Activated naive CD4-positive, alpha-beta T cell treated with anti-CD3 and anti-CD28 coated beads, Interleukin-2, amount 50 U/mL, for 72 hours (primary cell): ENCODE measurements around the gene MCCC1. TPM values are rescaled to one million over a fixed set of nuclear protein-coding genes. Genes with fewer than 3 reads are reported as not detected.
A peak's percentile ranks its signal among the peaks of the same experiment; 100 is the strongest.
"Not testable (repeated sequence)": the region's sequence is repeated elsewhere in the genome, so short reads cannot be mapped to it uniquely, and the experiment has no call there.

ENCODE experiments used
- ATAC-seq, 2 donors: fragments of 150-1000 bp; cut with Tn5 transposase; 2 replicates each; pipeline ENCODE4 v1.10.0; 2021; ENCODE audit warnings: mild to moderate bottlenecking in 2 of 2, moderate library complexity in 2 of 2
- DNase-seq, 2 donors: peaks; one replicate each; pipeline ENCODE4 v3.0.0; 2021 to 2022; ENCODE audit warnings: low spot score in 2 of 2
- H3K27ac Mint-ChIP-seq, 2 donors: one replicate each; pipeline ENCODE4 v1.8.0; 2022; ENCODE audit warnings: mild to moderate bottlenecking in 2 of 2, mixed read lengths in 2 of 2
- H3K36me3 Mint-ChIP-seq, 2 donors: one replicate each; pipeline ENCODE4 v1.8.0; 2022; ENCODE audit warnings: mixed read lengths in 2 of 2
- H3K9me3 Mint-ChIP-seq, 2 donors: one replicate each; pipeline ENCODE4 v1.8.0; 2022; ENCODE audit warnings: mixed read lengths in 2 of 2
- total RNA-seq, 2 donors: library from RNA; stranded (reverse); gene quantifications; one replicate each; pipeline ENCODE4 v1.2.3, GENCODE V29; 2022

The MCCC1 gene
- total RNA-seq, 2 donors from 2014 or later = 27.2 to 30.9 TPM

- not testable (repeated sequence) for H3K36me3 Mint-ChIP-seq, H3K27ac Mint-ChIP-seq, ATAC-seq, H3K9me3 Mint-ChIP-seq, DNase-seq
Measured at GRCh38 chr3:183109847-183110246, 10.6 kb upstream of the MCCC1 start.

GRCh38 chr3:183108470-183108869, 9.2 kb upstream of the MCCC1 start:
- Mint-ChIP-seq H3K36me3 (no peaks in the 10 kb centered on the region), H3K9me3 (no peaks in the 10 kb centered on the region), H3K27ac (no peak overlapping the region)
- ATAC-seq (no peak), DNase-seq (no peak)

DNA sequence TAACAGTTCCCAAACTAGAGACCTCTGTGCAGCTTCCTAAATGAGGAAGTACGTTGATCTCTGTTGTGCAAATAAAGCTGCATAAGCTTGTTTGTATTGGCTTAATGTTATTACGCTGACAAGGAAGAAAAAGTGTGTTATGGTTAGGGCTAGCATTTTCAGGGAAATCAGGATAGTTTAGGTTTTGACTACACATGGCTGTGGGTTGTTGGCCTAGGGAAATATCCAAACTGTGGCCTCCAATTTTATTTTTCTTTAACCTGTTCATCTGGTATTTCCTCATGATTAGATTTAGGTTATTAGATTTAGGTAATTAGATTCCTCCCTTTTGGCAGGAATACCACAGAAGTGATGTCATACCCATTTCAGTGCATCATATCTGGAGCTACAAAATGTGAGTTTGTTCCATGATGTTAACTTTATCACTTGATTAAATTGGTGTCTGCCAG, 8.7 kb upstream of the MCCC1 start:
- H3K9me3 Mint-ChIP-seq = no peaks in the 10 kb centered on the region
- ATAC-seq = no peak
- H3K36me3 Mint-ChIP-seq = no peaks in the 10 kb centered on the region
- no peak for DNase-seq
- no peak overlapping the region for H3K27ac Mint-ChIP-seq

DNA sequence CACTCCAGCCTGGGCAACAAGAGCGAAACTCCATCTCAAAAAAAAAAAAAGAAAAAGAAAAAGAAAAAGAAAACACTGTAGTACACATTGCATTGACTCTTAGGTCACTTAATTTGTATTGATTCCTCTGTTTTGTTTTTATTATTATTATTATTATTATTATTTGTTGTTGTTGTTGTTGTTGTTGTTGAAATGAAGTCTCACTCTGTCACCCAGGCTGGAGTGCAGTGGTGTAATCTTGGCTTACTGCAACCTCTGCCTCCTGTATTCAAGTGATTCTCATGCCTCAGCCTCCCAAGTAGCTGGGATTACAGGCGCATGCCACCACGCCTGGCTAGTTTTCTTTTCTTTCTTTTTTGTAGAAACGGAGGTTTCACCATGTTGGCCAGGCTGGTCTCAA, 8.1 kb upstream of the MCCC1 start:
- H3K27ac Mint-ChIP-seq, DNase-seq, H3K36me3 Mint-ChIP-seq, ATAC-seq, H3K9me3 Mint-ChIP-seq: not testable (repeated sequence)

- H3K36me3 Mint-ChIP-seq = no peaks in the 10 kb centered on the region
- no peaks in the 10 kb centered on the region for H3K9me3 Mint-ChIP-seq
- DNase-seq = no peak
- no peak overlapping the region for H3K27ac Mint-ChIP-seq
- ATAC-seq = no peak
Measured at GRCh38 chr3:183106635-183107034, 7.3 kb upstream of the MCCC1 start.

GRCh38 chr3:183103950-183104349, 4.7 kb upstream of the MCCC1 start:
- not testable (repeated sequence) for DNase-seq, H3K27ac Mint-ChIP-seq, ATAC-seq, H3K9me3 Mint-ChIP-seq, H3K36me3 Mint-ChIP-seq

- H3K27ac Mint-ChIP-seq, ATAC-seq, H3K9me3 Mint-ChIP-seq, DNase-seq: not testable (repeated sequence)
- H3K36me3 Mint-ChIP-seq = peaks cover 6 to 13% of the 10 kb centered on the region in 2 donors
Measured at GRCh38 chr3:183101040-183101439, 1.7 kb upstream of the MCCC1 start.

- Mint-ChIP-seq H3K9me3 (no peaks in the 10 kb centered on the region), H3K27ac (peak overlapping the region in 1 of 2 donors; percentile 91), H3K36me3 (peaks cover 6 to 13% of the 10 kb centered on the region in 2 donors)
- no peak for DNase-seq
- ATAC-seq = no peak
Measured at GRCh38 chr3:183100376-183100775, 1.1 kb upstream of the MCCC1 start.

- Mint-ChIP-seq H3K27ac (peak overlapping the region; percentile 91 to 97), H3K36me3 (peaks cover 6 to 13% of the 10 kb centered on the region in 2 donors), H3K9me3 (no peaks in the 10 kb centered on the region)
- no peak for DNase-seq
- ATAC-seq = no peak
Measured at GRCh38 chr3:183099838-183100204, 525 bp upstream of the MCCC1 start.

DNA sequence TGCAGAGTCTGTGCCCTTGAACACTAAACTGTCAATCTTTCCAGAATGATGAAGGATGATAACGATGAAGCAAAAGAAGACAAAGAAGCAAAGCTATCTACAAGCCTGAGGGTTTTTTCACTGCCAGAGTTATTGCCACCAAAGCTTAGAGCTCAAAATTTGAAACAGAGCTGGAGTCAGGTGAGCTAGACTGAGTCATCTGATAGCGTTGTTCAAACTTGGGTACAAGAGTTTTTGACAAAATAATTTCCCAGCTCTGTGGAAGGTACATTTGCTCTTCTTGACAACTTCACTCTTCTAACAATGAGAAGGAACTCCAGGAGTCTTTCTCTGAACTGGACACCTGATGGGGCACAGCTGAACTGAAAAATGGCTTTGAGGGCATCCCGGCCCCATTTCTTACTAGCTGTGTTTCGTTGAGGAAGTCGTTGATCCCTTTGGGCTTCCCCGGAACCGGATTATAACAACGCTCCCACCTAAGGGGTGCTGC, 715 bp downstream of the MCCC1 start:
- H3K36me3 Mint-ChIP-seq = peaks cover 6 to 15% of the 10 kb centered on the region in 2 donors
- ATAC-seq (no peak), DNase-seq (no peak)
- peak overlapping the region; percentile 91 to 97 for H3K27ac Mint-ChIP-seq
- no peaks in the 10 kb centered on the region for H3K9me3 Mint-ChIP-seq

GRCh38 chr3:183094711-183095110, 4.6 kb downstream of the MCCC1 start:
- DNase-seq (no peak), ATAC-seq (no peak)
- H3K9me3 Mint-ChIP-seq = no peaks in the 10 kb centered on the region
- no peak overlapping the region for H3K27ac Mint-ChIP-seq
- H3K36me3 Mint-ChIP-seq = peaks cover 9 to 19% of the 10 kb centered on the region in 2 donors

GRCh38 chr3:183092256-183092655, 7.0 kb downstream of the MCCC1 start:
- Mint-ChIP-seq H3K9me3 (no peaks in the 10 kb centered on the region), H3K27ac (no peak overlapping the region), H3K36me3 (peaks cover 8 to 9% of the 10 kb centered on the region in 2 donors)
- ATAC-seq (no peak), DNase-seq (no peak)

- H3K36me3 Mint-ChIP-seq = peaks cover 18 to 25% of the 10 kb centered on the region in 2 donors
- ATAC-seq (no peak), DNase-seq (no peak)
- H3K27ac Mint-ChIP-seq = no peak overlapping the region
- no peaks in the 10 kb centered on the region for H3K9me3 Mint-ChIP-seq
Measured at GRCh38 chr3:183087184-183087583, 12.1 kb downstream of the MCCC1 start.

GRCh38 chr3:183085634-183086390, 13.5 kb downstream of the MCCC1 start:
- Mint-ChIP-seq H3K36me3 (peaks cover 28 to 36% of the 10 kb centered on the region in 2 donors), H3K27ac (peak overlapping the region in 1 of 2 donors; percentile 4), H3K9me3 (no peaks in the 10 kb centered on the region)
- DNase-seq (peak in 1 of 2 donors; percentile 26), ATAC-seq (no peak)

DNA sequence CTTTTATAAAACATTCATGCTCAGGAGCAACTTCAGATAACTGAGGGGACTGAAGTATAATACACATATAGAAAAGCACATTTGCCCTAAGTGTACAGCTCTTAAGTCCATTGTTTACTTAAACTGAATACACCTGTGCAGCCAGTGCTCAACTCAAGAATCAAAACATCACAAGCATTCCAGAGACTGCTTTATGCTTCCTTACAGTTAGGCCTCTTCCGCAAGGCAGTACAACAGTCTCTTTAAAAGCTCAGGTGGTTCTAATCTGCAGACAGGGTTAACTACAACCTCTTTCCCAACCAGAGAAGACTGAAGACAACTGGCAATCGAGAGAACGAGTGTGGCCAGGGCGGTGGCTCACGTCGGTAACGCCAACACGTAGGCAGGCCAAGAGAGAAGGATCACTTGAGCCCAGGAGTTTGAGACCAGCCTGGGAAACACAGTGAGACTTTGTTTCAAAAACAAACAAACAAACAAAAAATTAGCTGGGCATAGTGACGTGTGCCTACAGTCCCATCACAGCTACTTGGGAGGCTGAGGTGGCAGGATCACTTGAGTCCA, 16.9 kb downstream of the MCCC1 start:
- no peak overlapping the region for H3K27ac Mint-ChIP-seq

DNA sequence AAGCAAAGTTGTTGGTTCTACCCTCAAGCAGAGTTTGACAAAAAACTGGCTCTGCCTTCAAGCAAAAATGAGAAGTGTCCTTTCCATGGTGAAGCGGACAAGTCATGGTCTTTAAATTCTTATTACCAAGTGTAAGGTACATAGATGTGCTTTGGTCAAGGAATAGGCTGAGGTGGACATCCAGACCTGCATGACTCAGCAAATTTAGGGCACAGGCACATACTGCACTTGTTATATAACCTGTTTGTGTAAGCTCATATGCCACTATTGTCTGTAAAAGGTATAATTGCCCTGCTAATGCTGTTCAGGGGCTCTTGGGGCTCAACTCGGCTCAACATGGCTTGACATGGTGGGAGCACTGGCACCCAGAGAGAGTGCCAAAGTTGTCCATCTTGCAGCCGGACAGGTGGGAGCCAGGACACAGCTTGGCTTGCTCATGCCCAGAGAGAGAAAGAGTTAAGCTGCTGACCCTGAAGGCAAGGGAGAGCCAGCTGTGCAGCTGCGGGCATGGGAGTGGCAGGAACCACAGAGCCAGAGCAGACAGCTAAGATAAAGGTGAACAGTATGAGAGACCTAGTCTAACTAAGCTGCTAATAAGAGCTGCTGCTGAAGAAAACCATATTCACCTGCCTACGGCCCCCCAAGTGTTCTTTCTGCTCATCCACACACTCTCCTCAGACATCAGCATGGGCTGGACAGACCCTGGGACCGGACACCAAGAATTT, 17.7 kb downstream of the MCCC1 start:
- H3K36me3 Mint-ChIP-seq = peaks cover 36 to 60% of the 10 kb centered on the region in 2 donors
- peak overlapping the region in 1 of 2 donors; percentile 55 for H3K27ac Mint-ChIP-seq
- H3K9me3 Mint-ChIP-seq = peaks cover 0 to 18% of the 10 kb centered on the region in 2 donors

More for the DNA sequence above, 16.9 kb downstream of the MCCC1 start:
- ATAC-seq = no peak
- DNase-seq = no peak
- Mint-ChIP-seq H3K9me3 (peaks cover 0 to 14% of the 10 kb centered on the region in 2 donors), H3K36me3 (peaks cover 36 to 60% of the 10 kb centered on the region in 2 donors)

GRCh38 chr3:183080628-183081027, 18.7 kb downstream of the MCCC1 start:
- Mint-ChIP-seq H3K27ac (no peak overlapping the region), H3K36me3 (peaks cover 36 to 58% of the 10 kb centered on the region in 2 donors), H3K9me3 (peaks cover 0 to 19% of the 10 kb centered on the region in 2 donors)
- no peak for DNase-seq
- ATAC-seq = no peak

More for the DNA sequence above, 17.7 kb downstream of the MCCC1 start:
- ATAC-seq (no peak), DNase-seq (no peak)
